HG02981 (cell line): ENCODE data around the gene LTO1.
A peak's percentile ranks its signal among the peaks of the same experiment; 100 is the strongest.

Experiments used
- ATAC-seq: cut with Tn5 transposase; IDR thresholded peaks from one replicate; pipeline ENCODE4 v1.9.1; 2021; ENCODE audit warnings: mild to moderate bottlenecking, moderate library complexity; ENCODE audit not compliant: unreplicated experiment

Gene LTO1, protein sequence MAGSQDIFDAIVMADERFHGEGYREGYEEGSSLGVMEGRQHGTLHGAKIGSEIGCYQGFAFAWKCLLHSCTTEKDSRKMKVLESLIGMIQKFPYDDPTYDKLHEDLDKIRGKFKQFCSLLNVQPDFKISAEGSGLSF

DNA sequence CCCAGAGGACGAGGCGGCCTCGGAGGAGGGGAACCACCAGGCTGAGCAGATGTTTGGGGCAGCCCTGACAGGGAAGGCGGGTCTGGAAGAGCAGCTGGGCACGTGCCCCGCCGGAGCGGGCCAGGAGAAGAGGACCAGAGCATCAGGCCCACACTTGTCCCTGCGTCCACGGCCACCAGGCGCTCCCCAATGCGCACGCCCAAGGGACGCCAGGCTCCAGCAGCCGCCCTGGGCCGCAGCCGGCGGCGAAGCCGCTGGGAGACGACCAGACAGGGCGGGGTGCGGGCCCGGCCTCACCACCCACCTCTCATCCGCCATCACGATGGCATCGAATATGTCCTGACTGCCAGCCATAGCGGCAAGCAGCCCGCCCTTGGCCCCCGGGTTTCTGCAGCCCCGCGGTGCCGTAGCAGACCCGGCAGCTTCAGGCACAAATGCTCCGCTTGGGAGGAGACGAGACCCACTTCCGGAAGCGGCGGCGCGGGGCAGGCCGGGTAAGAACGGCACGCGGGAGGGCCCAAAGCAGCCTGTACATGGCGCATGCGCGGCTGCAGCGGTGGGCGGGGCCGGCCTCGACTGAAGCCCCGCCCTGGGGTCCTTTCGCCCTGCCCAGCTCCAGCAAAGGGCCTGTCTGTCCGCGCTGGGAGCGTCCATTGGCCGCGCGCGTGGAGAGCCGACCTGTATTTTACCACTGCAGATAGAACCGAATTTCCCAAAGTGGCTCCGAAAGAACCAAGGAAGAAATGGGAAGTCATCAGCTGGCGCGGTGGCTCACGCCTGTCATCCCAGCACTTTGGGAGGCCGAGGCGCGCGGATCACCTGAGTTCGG is at the start of gene LTO1:
TSS of gene LTO1 (minus strand) at position 468 of the 829 bp plus-strand sequence. CDS start at position 354, 114 bp downstream.
- peak; percentile 86 for ATAC-seq

DNA sequence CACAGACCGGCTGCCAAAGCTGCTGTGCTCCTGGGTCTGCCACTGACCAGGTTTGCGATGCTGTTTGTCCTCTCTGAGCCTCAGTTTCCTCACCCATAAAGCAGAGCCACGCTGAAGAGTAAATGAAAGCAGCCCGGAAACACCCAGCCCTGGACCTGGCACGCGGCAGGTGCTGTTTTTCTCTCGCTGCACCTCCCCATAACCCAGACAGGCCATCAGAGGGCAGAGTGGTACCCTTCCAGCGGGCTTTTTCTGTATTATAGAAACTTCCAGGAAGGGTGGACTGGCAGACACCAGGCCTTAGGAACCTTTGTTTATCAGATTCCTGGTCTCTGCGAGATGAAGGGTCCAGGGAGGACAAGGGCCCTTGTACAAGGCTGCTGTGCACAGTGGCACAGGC is 46.6 kb upstream of the LTO1 start:
- ATAC-seq = no peak

DNA sequence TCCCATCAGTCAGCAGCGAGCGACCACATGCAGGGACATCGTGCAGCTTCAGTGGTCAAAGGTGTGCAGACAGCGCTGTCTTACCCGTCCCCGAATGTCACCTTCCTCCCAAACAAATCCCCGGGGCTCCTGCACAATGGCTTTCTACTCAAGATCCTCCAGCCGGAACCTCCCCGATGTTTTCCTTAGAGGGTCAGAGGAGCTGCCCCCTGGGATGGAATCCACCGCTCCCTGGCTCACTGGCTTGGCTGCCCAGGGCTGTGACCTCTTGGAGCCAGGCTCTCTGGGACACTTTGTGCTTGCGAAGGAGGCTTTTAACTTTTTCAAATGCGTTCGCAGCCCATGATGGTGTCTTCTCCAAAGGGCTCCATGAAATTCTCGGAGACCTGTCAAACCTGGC is 46.0 kb upstream of the LTO1 start:
- ATAC-seq = no peak

DNA sequence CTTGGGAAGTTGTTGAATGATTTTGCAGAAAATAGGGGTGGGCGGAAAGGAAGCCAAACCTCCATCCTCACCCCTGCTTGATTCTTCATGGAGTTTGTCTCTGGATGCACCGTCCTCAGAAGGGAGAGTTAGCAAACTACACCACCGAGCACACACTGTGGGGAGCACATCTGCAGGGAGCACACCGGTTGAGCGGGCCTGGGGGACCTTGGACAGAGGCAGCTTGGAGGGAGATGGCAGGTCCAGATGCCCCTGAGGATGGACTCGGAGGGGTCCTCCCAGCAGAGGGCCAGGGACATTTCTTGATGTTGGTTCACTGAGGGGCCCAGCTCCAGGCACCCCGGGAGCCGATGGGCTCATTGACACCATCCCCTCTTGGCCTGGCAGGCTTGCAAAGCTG is 43.8 kb upstream of the LTO1 start:
- ATAC-seq = no peak

DNA sequence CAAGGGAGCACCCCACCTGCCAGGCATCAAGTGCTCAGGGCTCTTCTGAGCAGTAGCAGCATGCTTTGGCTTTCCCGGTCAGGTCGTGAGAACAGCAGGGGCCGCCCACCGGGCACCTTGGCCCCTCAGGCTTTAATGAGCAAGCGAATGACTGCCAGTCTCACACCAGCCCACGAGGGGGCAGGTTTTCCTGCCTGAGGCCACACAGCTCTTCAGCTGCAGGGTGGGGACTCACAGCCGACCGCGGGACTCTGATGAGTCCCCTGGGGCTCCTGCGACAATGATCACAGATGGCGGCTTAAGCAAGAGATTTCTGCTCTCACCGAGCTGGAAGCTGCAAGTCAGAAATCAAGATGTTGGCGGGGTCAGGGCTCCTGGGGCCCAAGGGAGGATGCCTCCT is 43.0 kb upstream of the LTO1 start:
- ATAC-seq = no peak

DNA sequence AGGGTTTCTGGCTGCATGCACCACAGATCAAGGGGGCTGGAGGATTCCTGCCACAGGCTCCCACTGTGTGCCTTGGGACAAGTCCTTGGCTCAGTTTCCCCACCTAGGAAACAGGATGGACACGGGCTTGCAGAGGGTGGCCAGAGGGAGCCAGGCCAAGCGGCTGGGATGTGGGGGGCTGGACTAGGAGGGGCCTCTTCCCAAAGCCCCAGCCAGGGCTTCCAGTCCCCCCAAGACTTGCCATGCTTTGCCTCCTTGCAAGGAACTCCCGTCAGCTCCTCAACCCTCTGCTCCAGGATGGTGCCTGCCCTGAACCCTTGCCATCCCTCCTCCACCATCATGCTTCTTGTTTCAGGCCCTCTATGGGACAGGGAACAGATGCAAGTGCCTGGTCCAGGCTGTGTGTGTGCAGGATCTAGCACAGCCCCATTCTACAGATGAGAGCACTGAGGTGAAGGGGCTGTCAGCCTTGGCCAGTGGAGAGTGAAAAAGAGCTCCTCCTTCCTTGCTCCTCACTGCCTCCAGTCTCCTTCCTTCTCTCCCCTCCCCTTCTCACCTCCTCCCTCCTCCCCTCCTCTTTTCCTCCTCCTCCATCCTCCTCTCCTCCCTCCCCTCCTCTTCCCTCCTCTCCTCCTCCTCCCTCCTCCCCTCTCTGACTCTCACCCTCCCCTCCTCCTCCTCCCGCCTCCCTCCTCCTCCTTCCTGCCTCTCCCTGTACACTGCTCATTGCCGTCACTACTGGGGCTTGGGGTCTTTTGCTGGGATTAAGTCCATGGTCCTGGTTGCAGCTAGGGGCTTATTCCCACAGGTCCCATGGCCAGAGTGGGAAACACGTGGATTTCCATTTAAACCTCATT is 42.0 kb upstream of the LTO1 start:
- no peak for ATAC-seq

DNA sequence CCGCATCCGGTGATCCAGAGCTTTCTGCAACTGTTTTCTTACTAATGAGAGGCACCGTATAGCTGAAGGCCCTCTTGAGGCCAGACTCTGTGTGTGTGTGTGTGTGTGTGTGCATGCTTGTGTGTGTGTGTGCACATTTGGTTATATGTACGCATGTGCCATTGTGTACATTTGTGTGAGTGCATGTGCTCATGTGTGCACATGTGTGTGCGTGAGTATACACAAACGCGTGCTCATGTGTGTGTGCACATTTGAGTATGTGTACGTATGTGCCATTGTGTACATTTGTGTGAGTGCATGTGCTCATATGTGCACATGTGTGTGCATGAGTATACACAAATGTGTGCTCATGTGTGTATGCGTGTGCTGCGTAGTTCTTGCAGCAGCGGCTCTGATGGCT is 40.9 kb upstream of the LTO1 start:
- ATAC-seq = no peak

DNA sequence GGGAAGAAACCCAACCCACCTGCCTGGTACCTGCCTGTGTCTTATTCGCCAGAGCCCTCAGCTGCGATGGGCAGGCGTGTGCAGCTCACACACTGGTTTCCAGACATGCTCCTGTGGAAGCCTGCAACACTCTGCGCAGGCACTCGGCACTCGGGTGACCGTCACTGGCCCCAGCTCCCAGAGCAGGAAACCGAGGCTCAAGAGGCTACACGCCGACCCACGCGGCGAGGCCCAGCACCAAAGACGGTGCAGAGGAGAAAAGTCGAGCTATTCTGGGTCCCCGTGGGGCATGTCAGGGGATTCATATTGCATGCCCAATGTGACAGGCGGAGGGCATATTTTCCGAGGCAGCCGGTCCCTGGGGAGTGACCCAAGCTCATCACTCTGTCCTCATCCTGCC is 40.3 kb upstream of the LTO1 start:
- ATAC-seq = no peak

DNA sequence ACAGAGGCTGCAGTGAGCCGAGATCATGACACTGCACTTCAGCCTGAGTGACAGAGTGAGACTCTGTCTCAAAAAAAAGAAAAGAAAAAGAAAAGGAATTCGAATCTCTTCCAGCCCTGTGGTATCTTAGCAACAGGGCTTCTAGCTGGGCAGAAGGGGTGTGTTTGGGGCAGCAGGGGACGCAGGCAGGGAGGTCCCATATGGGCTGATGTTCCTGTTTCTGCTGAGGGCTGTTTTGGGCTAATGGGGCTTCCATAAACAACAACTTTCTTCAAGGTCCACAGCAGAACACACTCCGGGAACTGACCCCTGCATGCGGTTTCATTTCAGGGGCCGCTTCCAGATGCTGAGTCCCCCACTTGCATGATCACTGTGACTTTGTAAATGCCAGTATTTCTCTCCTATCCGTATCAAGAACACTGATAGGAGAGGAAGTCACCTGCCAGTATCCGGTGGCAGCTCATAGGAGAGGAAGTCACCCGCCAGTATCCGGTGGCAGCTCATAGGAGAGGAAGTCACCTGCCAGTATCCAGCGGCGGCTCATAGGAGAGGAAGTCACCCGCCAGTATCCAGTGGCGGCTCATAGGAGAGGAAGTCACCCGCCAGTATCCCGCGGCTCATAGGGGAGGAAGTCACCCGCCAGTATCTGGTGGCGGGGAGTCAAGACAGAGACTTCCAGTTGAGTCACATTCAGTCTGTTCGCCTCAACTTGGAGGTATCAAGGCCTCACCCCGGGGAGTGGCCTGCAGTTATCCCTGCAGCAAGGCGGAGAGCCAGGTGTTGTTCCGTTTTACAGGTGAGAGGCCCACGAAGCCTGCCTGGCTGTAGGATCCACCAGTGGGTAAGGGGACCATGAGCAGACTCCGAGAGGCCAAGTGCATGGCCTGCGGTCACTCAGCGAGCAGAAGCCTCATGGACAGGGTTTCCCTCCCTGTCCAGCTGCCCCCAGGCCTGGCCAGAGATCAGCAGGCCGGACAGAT is 37.0 kb upstream of the LTO1 start:
- no peak for ATAC-seq

DNA sequence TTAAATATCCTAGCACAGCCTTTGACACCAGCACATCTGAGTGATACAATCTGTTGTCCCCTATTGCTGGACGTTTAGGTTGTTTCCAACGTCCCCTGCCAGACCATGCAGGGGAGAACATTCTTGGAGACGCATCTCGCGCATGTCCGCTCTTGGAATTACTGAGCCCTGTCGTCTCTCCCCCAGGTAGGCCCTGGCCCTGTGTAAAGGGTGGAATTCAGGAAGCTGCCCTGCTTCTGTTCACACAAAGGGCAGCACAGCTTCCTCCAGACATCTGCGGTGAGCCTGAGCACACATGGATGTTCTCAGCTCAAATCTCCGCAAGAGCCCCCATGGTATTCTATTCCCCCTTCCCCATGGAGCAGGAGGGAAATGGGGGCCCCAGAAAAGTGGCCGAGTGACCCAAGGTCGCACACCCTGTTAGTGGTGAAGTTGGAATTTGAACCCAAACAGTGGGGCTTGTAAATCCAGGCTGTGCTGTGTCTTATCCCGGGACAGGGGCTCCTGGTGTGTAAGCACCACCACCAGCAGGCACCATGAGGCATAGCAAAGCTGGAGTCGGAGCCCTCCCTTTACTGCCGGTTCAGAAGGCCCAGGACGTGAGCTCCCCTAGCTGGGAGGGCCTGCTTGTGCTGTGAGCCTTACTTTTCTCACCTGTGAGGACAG is 33.7 kb upstream of the LTO1 start:
- ATAC-seq = no peak

DNA sequence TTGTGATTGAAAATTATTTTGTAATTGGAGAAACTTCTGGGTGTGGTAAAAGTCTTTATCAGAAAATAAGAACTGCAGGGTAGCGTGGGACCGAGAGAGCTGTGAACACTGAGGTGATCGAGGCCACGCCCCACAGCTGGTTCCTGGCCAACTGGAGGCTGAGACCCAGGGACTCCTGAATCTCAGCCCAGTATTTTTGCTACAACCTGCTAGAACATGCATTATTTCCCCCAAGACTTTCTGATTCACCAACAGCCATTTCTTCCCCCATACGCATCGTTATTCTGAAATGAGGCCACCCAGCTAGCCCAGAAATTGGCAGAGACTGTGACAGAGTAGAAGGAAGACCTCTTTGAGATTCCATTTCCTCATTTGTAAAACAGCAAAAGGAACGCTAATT is 32.0 kb upstream of the LTO1 start:
- no peak for ATAC-seq

DNA sequence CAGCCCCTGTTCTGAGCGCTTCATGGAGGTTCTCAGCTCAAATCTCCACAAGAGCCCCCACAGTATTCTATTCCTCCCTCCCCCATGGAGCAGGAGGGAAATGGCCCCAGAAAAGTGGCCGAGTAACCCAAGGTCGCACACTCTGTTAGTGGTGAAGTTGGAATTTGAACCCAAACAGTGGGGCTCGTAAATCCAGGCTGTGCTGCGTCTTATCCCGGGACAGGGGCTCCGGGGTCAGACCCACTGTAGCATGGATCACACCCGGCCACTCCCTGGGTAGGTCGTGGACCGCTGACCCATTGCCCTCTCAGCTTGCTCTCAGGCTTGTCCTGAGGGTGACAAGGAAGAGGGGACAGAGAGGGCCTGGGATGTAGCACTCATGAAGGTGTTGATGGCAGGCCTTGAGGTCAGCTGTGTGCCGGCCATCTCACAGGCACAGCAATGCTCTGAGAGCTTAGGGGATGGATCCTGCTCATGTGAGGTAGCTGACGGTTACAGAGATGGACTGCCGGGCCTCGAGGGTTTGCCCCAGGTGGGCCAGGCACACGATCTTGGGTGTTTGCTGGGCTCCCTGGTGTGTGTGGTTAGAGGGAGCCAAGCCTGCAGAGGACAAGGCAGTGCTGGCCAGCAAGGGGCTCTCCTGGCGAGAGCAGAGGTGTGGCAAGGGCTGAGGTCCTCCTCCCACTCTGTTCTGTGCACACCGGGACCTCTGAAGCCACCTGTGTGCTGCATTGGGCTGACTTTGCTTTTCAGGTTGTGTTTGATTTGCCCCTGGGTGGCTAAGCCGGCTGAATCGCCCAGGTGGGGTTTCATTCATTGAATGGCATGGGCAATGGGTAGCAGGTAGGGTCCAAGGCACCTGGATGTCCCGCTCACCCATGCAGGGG is 31.0 kb upstream of the LTO1 start:
- ATAC-seq = no peak

DNA sequence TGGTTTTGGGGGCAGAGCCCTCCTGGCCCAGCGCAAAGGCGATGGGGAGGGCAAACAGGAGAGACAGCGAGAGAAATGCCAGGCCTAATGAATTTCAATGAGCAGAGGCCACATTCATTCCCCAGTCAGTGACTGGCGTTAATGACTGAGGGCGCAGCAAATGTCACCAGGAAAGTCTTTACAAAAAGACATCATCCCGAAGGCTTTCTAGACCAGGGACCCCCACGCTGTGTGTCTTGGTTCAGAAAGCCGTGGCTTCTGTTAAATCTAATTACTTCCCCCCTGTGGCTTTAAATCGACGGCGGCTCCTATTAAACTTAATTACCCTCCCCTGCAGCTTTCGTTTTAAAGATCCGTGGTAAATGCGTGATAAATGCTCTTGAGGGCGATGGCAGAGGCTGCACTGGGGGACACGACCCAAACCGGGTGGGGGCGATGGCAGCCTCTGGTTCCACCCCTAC is 30.2 kb upstream of the LTO1 start:
- ATAC-seq = no peak

DNA sequence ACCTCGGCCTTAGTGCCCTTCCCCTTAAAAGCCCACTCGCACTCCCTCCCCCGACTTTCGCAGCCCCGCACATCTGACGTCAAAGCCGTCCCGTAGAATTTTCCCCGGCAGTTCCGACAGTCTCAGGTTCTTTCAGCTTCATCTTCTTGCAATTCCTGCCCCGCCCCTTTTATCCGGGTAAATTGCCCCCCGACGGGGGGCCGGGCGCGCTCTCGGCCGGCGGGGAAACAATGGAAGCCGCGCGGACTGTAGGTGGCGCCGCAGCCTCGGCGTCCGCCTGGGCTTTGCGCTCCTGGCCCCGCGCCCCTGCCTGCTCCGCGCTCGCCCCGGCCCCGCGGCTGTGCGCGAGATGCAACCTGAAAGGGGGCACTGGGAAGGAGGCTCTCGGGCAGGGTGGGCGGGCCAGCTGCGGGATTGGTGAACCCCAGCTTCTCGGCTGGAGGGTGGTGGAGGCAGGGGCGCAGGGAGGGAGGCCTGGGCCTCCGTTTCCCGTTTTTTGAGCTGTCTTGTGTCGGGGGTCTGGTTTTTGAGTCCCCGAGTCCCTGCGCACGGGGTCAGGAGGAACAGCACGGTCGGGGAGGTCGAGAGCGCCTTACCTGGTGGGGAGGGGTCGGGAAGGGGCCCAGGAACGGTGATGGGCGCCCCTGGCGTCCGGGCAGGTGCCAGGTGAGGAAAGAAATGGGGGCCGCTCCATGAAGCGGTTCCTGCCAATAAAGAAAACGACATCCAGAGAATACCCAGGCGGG is 29.5 kb upstream of the LTO1 start:
- ATAC-seq = no peak

DNA sequence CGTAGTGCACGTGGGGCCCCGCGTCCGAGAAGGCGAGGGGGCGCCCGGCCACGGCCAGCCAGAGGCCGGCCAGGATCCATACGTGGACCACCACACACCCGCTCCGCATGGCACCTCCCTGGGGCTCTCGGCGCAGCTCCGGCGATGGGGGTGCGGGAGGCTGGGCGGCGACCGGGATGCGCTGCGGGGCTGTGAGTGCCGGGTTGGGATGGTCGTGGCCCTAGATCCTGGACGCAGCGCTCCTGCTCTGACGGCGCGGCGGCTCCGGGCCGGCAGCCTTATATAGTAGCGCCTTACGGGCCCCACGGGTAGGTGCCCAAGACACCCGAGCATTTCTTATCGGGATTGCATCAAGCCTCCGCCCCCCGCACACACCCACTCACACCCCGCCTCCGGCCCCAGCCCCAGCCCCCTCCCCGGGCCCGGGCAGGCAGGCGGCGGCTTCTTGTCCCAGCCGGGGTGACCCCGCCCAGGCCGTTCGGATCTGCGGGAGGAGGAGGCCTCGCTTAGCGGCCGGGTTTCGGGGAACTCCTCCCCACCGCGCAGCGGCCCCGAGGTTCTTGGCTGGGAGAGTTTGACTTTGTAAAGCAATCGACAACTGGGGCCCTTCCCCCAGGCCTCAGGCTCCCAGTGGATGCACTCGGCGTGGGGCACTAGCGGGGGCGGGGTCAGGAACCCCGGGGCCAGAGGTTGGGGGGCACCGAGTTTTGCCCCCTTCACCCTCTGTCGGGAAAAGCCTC is 28.8 kb upstream of the LTO1 start, which contains the start of gene FGF19:
TSS of gene FGF19 (minus strand) at position 255 of the 740 bp plus-strand sequence. CDS start at position 109, 146 bp downstream.
- ATAC-seq = no peak

DNA sequence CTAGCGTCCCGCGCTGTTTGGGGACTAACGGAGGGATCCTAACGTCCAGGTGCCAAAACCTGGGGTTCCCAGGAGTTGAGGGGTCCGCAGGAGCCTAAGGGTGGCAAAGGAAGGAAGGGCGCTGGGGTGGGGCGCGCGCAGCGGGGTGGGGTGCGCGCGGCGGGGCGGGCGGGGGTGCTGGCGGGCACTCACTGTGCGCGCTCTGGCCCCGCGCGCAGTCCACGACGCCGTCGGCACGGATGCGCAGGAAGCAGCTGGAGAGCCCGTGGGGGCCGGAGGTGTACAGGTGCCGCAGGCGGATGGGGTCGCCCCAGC is 28.3 kb upstream of the LTO1 start:
- ATAC-seq = no peak

DNA sequence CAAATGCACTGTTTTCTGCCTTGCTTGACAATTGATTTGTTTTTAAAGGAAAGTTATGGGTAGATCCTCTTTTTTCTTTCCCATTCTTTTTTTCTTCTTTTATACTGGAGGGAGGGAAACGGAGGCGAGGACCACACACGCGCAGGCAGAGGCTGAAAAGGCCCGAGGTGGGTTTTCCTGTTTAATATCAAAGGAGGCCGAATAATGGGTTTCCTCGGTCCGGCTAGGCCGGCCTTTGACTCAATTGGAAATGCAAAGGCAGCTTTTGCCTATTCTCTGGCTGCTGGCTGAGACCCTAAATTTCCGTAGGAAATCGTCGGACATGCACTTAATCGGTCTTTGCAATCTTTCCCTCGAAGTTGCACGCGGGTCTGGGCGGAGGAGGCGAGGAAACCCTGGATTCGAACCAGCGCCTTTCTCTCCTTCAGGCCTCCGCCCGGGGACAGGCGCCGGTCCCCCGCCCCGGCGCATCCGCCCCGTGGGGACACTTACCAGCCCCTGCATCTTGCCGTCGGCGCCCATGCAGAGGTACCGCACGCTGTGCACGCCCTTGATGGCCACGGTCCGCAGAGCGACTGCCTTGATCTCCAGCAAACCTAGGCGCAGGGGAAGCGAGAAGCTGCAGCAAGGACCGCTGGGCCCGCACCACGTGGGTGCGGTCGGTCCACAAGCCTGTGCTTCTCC is 27.8 kb upstream of the LTO1 start:
- no peak for ATAC-seq
